K562 (cell line): Measurements from ENCODE around the gene KBTBD13. TPM values are rescaled to one million over a fixed set of nuclear protein-coding genes. Genes with fewer than 3 reads are reported as not detected.
A peak's percentile ranks its signal among the peaks of the same experiment; 100 is the strongest.

ENCODE experiments used
- ADNP ChIP-seq: fragments of 200-800 bp; sonication (Bioruptor generic); IDR thresholded peaks from 2 replicates; pipeline ENCODE4 v1.6.1; 2016; ENCODE audit warnings: missing genetic modification characterization, missing compliant biosample characterization
- BCL6 ChIP-seq: fragments of 250-450 bp; sonication (Bioruptor Pico); IDR thresholded peaks from 2 replicates; pipeline ENCODE4 v1.4.0; 2020
- DDX20 ChIP-seq: fragments of 450-650 bp; IDR thresholded peaks from 2 replicates; pipeline ENCODE4 v1.6.1; 2016; ENCODE audit warnings: missing genetic modification characterization, low read depth, mild to moderate bottlenecking, missing compliant biosample characterization, moderate library complexity
- ELF4 ChIP-seq: fragments of 450-650 bp; formaldehyde crosslinking; IDR thresholded peaks from 2 replicates; pipeline ENCODE4 v1.4.0; 2022; ENCODE audit warnings: missing genetic modification characterization
- ESRRB ChIP-seq: fragments of 250-450 bp; sonication (Bioruptor Pico); IDR thresholded peaks from 2 replicates; pipeline ENCODE4 v1.5.0; 2020; ENCODE audit warnings: mild to moderate bottlenecking, moderate library complexity, borderline replicate concordance
- HDAC8 ChIP-seq: fragments of 450-650 bp; IDR thresholded peaks from 2 replicates; pipeline ENCODE4 v1.6.1; 2016; ENCODE audit warnings: mild to moderate bottlenecking, missing genetic modification characterization, moderate library complexity, missing compliant biosample characterization
- KAT2B ChIP-seq: IDR thresholded peaks from one replicate; pipeline ENCODE4 v1.6.1; 2012; ENCODE audit warnings: low read depth, mild to moderate bottlenecking, control low read depth, inconsistent platforms, low read length, moderate library complexity
- MTA1 ChIP-seq: fragments of 450-650 bp; IDR thresholded peaks from 2 replicates; pipeline ENCODE4 v1.6.1; 2017; ENCODE audit warnings: borderline replicate concordance
- NCOA1 ChIP-seq: fragments of 450-650 bp; IDR thresholded peaks from 2 replicates; pipeline ENCODE4 v1.6.1; 2016; ENCODE audit warnings: low read depth
- POLR3G ChIP-seq: IDR thresholded peaks from 2 replicates; pipeline ENCODE4 v1.6.1; 2011; ENCODE audit not compliant: insufficient read length, insufficient replicate concordance; ENCODE audit errors: extremely low read depth
- SAFB ChIP-seq: fragments of 200-400 bp; formaldehyde crosslinking; IDR thresholded peaks from 2 replicates; pipeline ENCODE4 v1.6.1; 2017; ENCODE audit warnings: low read depth, low read length, borderline replicate concordance
- SIN3A ChIP-seq, 2 experiments: fragments of 150-350 bp in 1 of 2; IDR thresholded peaks; 2 replicates each; pipeline ENCODE4 v1.6.1; 2011 to 2016; ENCODE audit warnings: borderline replicate concordance in 2 of 2, low read depth in 2 of 2, low read length in 2 of 2, mild to moderate bottlenecking in 2 of 2, moderate library complexity in 2 of 2; ENCODE audit not compliant: control insufficient read depth in 1 of 2
- SP2 ChIP-seq: IDR thresholded peaks from 2 replicates; pipeline ENCODE4 v1.6.1; 2011; ENCODE audit warnings: mild to moderate bottlenecking, low read depth, low read length, moderate library complexity; ENCODE audit not compliant: poor library complexity, severe bottlenecking; ENCODE audit errors: extremely low read depth
- STAG1 ChIP-seq: sonication (generic); formaldehyde crosslinking; IDR thresholded peaks from 2 replicates; pipeline ENCODE4 v1.5.0; 2020; ENCODE audit warnings: missing genetic modification reagents, borderline replicate concordance
- TAF7 ChIP-seq: fragments of 450-650 bp; IDR thresholded peaks from 2 replicates; pipeline ENCODE4 v1.6.1; 2016; ENCODE audit warnings: missing genetic modification characterization, missing compliant biosample characterization
- TEAD1 ChIP-seq, 2 experiments: fragments of 450-650 bp in 1 of 2; sonication (generic) in 1 of 2; formaldehyde crosslinking; IDR thresholded peaks; 2 replicates each; pipeline versions ENCODE4 v1.4.0 to v1.8.0; 2020 to 2022; ENCODE audit warnings: mild to moderate bottlenecking in 2 of 2, missing genetic modification reagents in 1 of 2
- TRIM28 ChIP-seq: fragments of 450-650 bp; IDR thresholded peaks from 2 replicates; pipeline ENCODE4 v1.6.1; 2017
- U2AF2 ChIP-seq: fragments of 200-400 bp; formaldehyde crosslinking; optimal IDR thresholded peaks from 2 replicates; pipeline ENCODE3; 2017; ENCODE audit warnings: low read depth, mild to moderate bottlenecking, low read length
- ZBTB12 ChIP-seq: fragments of 250-450 bp; sonication (Bioruptor Pico); IDR thresholded peaks from 2 replicates; pipeline ENCODE4 v1.4.0; 2020
- ZNF431 ChIP-seq: sonication (generic); formaldehyde crosslinking; IDR thresholded peaks from 2 replicates; pipeline ENCODE4 v1.8.0; 2022; ENCODE audit warnings: mild to moderate bottlenecking, missing genetic modification reagents
- ZNF77 ChIP-seq: fragments of 250-450 bp; sonication (Bioruptor Pico); IDR thresholded peaks from 2 replicates; pipeline ENCODE4 v1.5.0; 2020
- polyA plus RNA-seq, 8 experiments: library from polyadenylated mRNA; depleted of rRNA in 4 of 8; stranded (reverse) in 5 of 8; unstranded in 3 of 8; fragments of >200 nt; fragmentation: Nextera tagmentation in 2 of 8; fragmentation: Illumina TruSeq in 1 of 8; extraction: Ambion mirVana in 2 of 8; extraction: Trizol in 1 of 8; gene quantifications; 2 replicates each; pipeline versions ENCODE4 v1.2.1 to v1.2.3, GENCODE V29; 2011 to 2014; ENCODE audit warnings: inconsistent platforms in 1 of 8, missing spikeins in 1 of 8
- total RNA-seq, 7 experiments: library from RNA; depleted of rRNA in 6 of 7; stranded (reverse); fragments of >200 nt in 6 of 7; fragmentation: Illumina TruSeq in 2 of 7; extraction: Trizol in 2 of 7; gene quantifications; 2 replicates each; pipeline versions ENCODE4 v1.2.1 to v1.2.3, GENCODE V29; 2011 to 2021; ENCODE audit warnings: low replicate concordance in 1 of 7
- TF ChIP-seq, protein P1 (sequence below), 2 experiments: fragments of 200-800 bp in 1 of 2; sonication (Bioruptor generic) in 1 of 2; sonication (generic) in 1 of 2; formaldehyde crosslinking in 1 of 2; IDR thresholded peaks in 1 of 2; conservative IDR thresholded peaks in 1 of 2; 2 replicates each; pipeline versions ENCODE4 v1.5.0 to v1.6.1; 2016 to 2020; ENCODE audit warnings: missing compliant biosample characterization in 1 of 2, missing genetic modification characterization in 1 of 2, missing genetic modification reagents in 1 of 2
- TF ChIP-seq, protein P2 (sequence below): sonication (generic); formaldehyde crosslinking; IDR thresholded peaks from 2 replicates; pipeline ENCODE4 v1.8.0; 2023; ENCODE audit warnings: mild to moderate bottlenecking, missing genetic modification reagents
- TF ChIP-seq, protein P3 (sequence below): fragments of 450-650 bp; IDR thresholded peaks from 2 replicates; pipeline ENCODE4 v1.6.1; 2017; ENCODE audit warnings: mild to moderate bottlenecking, moderate library complexity

Gene KBTBD13
- total and polyA plus RNA-seq, 9 of the 15 experiments (the other 6 are each of a cell fraction or from before 2014, with no cell fraction given), result 0.07 to 0.13 (median 0.10) TPM; not detected in 3

- no peak for TF ChIP-seq ADNP
- TF ChIP-seq, protein P1, sequence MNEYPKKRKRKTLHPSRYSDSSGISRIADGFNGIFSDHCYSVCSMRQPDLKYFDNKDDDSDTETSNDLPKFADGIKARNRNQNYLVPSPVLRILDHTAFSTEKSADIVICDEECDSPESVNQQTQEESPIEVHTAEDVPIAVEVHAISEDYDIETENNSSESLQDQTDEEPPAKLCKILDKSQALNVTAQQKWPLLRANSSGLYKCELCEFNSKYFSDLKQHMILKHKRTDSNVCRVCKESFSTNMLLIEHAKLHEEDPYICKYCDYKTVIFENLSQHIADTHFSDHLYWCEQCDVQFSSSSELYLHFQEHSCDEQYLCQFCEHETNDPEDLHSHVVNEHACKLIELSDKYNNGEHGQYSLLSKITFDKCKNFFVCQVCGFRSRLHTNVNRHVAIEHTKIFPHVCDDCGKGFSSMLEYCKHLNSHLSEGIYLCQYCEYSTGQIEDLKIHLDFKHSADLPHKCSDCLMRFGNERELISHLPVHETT (CRISPR knock-in tag; conservative IDR thresholded peaks at IDR 0.05 in 1 of 2, IDR thresholded peaks at IDR 0.05 in 1 of 2), result no peak
- TF ChIP-seq ZNF431 (CRISPR knock-in tag), result no peak
- TF ChIP-seq, protein P2, sequence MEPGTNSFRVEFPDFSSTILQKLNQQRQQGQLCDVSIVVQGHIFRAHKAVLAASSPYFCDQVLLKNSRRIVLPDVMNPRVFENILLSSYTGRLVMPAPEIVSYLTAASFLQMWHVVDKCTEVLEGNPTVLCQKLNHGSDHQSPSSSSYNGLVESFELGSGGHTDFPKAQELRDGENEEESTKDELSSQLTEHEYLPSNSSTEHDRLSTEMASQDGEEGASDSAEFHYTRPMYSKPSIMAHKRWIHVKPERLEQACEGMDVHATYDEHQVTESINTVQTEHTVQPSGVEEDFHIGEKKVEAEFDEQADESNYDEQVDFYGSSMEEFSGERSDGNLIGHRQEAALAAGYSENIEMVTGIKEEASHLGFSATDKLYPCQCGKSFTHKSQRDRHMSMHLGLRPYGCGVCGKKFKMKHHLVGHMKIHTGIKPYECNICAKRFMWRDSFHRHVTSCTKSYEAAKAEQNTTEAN (CRISPR knock-in tag), result no peak
- TF ChIP-seq TRIM28, result no peak
- no peak for TF ChIP-seq ZNF77 (CRISPR knock-in tag)
- TF ChIP-seq TAF7 (tag), result no peak
- no peak for TF ChIP-seq ESRRB (CRISPR knock-in tag)
- no peak for TF ChIP-seq DDX20 (tag)
- TF ChIP-seq TEAD1 (CRISPR knock-in tag; IDR thresholded peaks at IDR 0.05), result no peak
- TF ChIP-seq SP2, result peak; percentile 15
- TF ChIP-seq, protein P3, sequence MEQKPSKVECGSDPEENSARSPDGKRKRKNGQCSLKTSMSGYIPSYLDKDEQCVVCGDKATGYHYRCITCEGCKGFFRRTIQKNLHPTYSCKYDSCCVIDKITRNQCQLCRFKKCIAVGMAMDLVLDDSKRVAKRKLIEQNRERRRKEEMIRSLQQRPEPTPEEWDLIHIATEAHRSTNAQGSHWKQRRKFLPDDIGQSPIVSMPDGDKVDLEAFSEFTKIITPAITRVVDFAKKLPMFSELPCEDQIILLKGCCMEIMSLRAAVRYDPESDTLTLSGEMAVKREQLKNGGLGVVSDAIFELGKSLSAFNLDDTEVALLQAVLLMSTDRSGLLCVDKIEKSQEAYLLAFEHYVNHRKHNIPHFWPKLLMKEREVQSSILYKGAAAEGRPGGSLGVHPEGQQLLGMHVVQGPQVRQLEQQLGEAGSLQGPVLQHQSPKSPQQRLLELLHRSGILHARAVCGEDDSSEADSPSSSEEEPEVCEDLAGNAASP, result no peak
- TF ChIP-seq SIN3A (IDR thresholded peaks at IDR 0.05; ENCODE audit: borderline replicate concordance in 2 of 2, control insufficient read depth in 1 of 2, low read depth in 2 of 2, low read length in 2 of 2), result 0 out of 4 replicates have a peak, but pooled peaks of 1 of the 2 experiments have one; percentile 60
- no peak for TF ChIP-seq ELF4 (CRISPR knock-in tag)
- no peak for TF ChIP-seq BCL6 (CRISPR knock-in tag)
- no peak for TF ChIP-seq ZBTB12 (CRISPR knock-in tag)
- no peak for TF ChIP-seq HDAC8
- TF ChIP-seq SAFB, result no peak
- TF ChIP-seq STAG1 (CRISPR knock-in tag), result no peak
- TF ChIP-seq NCOA1, result no peak
- TF ChIP-seq MTA1, result no peak
- no peak for TF ChIP-seq U2AF2
- no peak for TF ChIP-seq POLR3G
- no peak for TF ChIP-seq KAT2B
Observed at GRCh38 chr15:65028921-65029735, 47.4 kb upstream of the KBTBD13 start, which contains the start of gene MTFMT (continued).
